Fibroblast of the aortic adventitia (primary cell): ENCODE data around the gene DTNB. TPM values are rescaled to one million over a fixed set of nuclear protein-coding genes. Genes with fewer than 3 reads are reported as not detected.

ENCODE experiments used
- DNase-seq: peaks from one replicate; pipeline ENCODE4 v3.0.0-alpha.2; 2010; ENCODE audit warnings: low read depth
- H3K4me3 ChIP-seq: 2 replicates; pipeline ENCODE4 v1.5.1; 2011; ENCODE audit warnings: low read depth, mild to moderate bottlenecking, control low read depth, low read length, moderate library complexity
- CTCF ChIP-seq: IDR thresholded peaks from 2 replicates; pipeline ENCODE4 v1.5.1; 2011; ENCODE audit warnings: mild to moderate bottlenecking, low read length, control low read depth, inconsistent platforms; ENCODE audit not compliant: insufficient read depth
- total RNA-seq: library from RNA; depleted of rRNA; stranded (reverse); fragments of >200 nt; gene quantifications from 2 replicates; pipeline ENCODE4 v1.2.3, GENCODE V29; 2012; ENCODE audit warnings: low replicate concordance

DTNB gene
- total RNA-seq, 1 donor = 11.7 TPM

- no peak for DNase-seq
- no peak for TF ChIP-seq CTCF
- no peak overlapping the region for H3K4me3 ChIP-seq
These were observed 338.9 kb downstream of the DTNB start for GRCh38 chr2:25334482-25334881.

GRCh38 chr2:25333981-25334380 lies 339.4 kb downstream of the DTNB start:
- TF ChIP-seq CTCF = no peak
- no peak for DNase-seq
- H3K4me3 ChIP-seq = no peak overlapping the region

GRCh38 chr2:25332571-25332970 lies 340.8 kb downstream of the DTNB start:
- DNase-seq = no peak
- TF ChIP-seq CTCF = no peak
- no peak overlapping the region for H3K4me3 ChIP-seq

GRCh38 chr2:25331686-25332365 lies 341.6 kb downstream of the DTNB start:
- no peak for DNase-seq
- TF ChIP-seq CTCF = no peak
- H3K4me3 ChIP-seq = no peak overlapping the region

- TF ChIP-seq CTCF = no peak
- no peak for DNase-seq
- no peak overlapping the region for H3K4me3 ChIP-seq
These were observed 342.4 kb downstream of the DTNB start for GRCh38 chr2:25330937-25331336.

GRCh38 chr2:25330273-25330672 lies 343.1 kb downstream of the DTNB start:
- no peak for TF ChIP-seq CTCF
- H3K4me3 ChIP-seq = no peak overlapping the region
- no peak for DNase-seq
